B cell (primary cell): ENCODE data around the gene POLR2J. TPM values are rescaled to one million over a fixed set of nuclear protein-coding genes. Genes with fewer than 3 reads are reported as not detected.

Source experiments
- ATAC-seq: fragments of 200-7000 bp; cut with Tn5 transposase; one replicate; pipeline ENCODE4 v1.10.0; 2021; ENCODE audit warnings: low read depth, mild to moderate bottlenecking, moderate number of reproducible peaks, moderate library complexity
- CTCF ChIA-PET: fragments of 350-600 bp; sonication (Branson Sonifier 250); formaldehyde crosslinking; loops from one replicate; lab custom pipeline; 2021; ENCODE audit warnings: antibody characterized with exemption, inconsistent platforms; lab: Charles Lee
- POLR2A ChIA-PET: fragments of 350-600 bp; sonication (Branson Sonifier 250); formaldehyde crosslinking; loops from one replicate; lab custom pipeline; 2021; ENCODE audit warnings: antibody characterized with exemption; lab: Charles Lee
- DNase-seq: peaks from one replicate; pipeline ENCODE4 v3.0.0; 2013
- H2AFZ ChIP-seq: 2 replicates; pipeline ENCODE4 v1.6.1; 2012; ENCODE audit warnings: mild to moderate bottlenecking, low read depth, low read length; ENCODE audit not compliant: insufficient read depth, poor library complexity, severe bottlenecking
- H3K27ac ChIP-seq, 2 donors: 1 replicate in 1 of 2; 2 replicates in 1 of 2; pipeline ENCODE4 v1.5.1; 2012 to 2013; ENCODE audit warnings: low read length in 2 of 2, mild to moderate bottlenecking in 2 of 2, moderate library complexity in 1 of 2
- H3K27me3 ChIP-seq, 4 experiments: fragments of 200-600 bp in 1 of 4; sonication (generic) in 1 of 4; replicated peaks in 1 of 4; 1 replicate in 2 of 4; 2 replicates in 2 of 4; pipeline versions ENCODE4 v1.6.1 to v1.7.0; 2013 to 2016; ENCODE audit warnings: low read length in 3 of 4, mild to moderate bottlenecking in 2 of 4, mixed read lengths in 1 of 4, moderate library complexity in 1 of 4; ENCODE audit not compliant: insufficient read depth in 4 of 4, control insufficient read depth in 3 of 4; ENCODE audit errors: control extremely low read depth in 1 of 4
- H3K36me3 ChIP-seq, 2 experiments: replicated peaks in 1 of 2; 1 replicate in 1 of 2; 2 replicates in 1 of 2; pipeline versions ENCODE4 v1.6.1 to v1.7.1; 2013; ENCODE audit warnings: low read length in 1 of 2; ENCODE audit not compliant: insufficient read depth in 2 of 2, control insufficient read depth in 1 of 2; ENCODE audit errors: control extremely low read depth in 1 of 2, extremely low read depth in 1 of 2
- H3K4me1 ChIP-seq, 2 donors: fragments of 200-600 bp in 1 of 2; sonication (generic) in 1 of 2; 1 replicate in 1 of 2; 2 replicates in 1 of 2; pipeline versions ENCODE4 v1.5.1 to v1.6.1; 2013 to 2017; ENCODE audit warnings: low read length in 2 of 2; ENCODE audit not compliant: control insufficient read depth in 2 of 2, insufficient read depth in 2 of 2
- H3K4me2 ChIP-seq: replicated peaks from 2 replicates; pipeline ENCODE3; 2012; ENCODE audit warnings: mild to moderate bottlenecking, low read depth, low read length; ENCODE audit not compliant: poor library complexity, severe bottlenecking
- H3K4me3 ChIP-seq, 5 experiments: fragments of 200-600 bp in 1 of 5; sonication (generic) in 1 of 5; 1 replicate in 3 of 5; 2 replicates in 2 of 5; pipeline versions ENCODE4 v1.5.1 to v1.7.0; 2011 to 2016; ENCODE audit warnings: low read length in 4 of 5, mild to moderate bottlenecking in 4 of 5, low read depth in 2 of 5, control low read depth in 1 of 5, moderate library complexity in 1 of 5; ENCODE audit not compliant: insufficient read depth in 1 of 5; ENCODE audit errors: control extremely low read depth in 1 of 5, extremely low read depth in 1 of 5
- H3K79me2 ChIP-seq: fragments of 200-600 bp; sonication (generic); one replicate; pipeline ENCODE4 v1.6.0; 2016; ENCODE audit warnings: low read length; ENCODE audit not compliant: control insufficient read depth, insufficient read depth
- H3K9ac ChIP-seq: fragments of 200-600 bp; sonication (generic); 2 replicates; pipeline ENCODE4 v1.6.1; 2017; ENCODE audit warnings: mild to moderate bottlenecking, low read length, moderate library complexity
- H3K9me3 ChIP-seq, 3 donors: one replicate each; pipeline versions ENCODE4 v1.6.1 to v1.7.1; 2013; ENCODE audit warnings: low read length in 2 of 3; ENCODE audit not compliant: control insufficient read depth in 2 of 3, insufficient read depth in 1 of 3; ENCODE audit errors: control extremely low read depth in 1 of 3
- H4K20me1 ChIP-seq: 2 replicates; pipeline ENCODE4 v1.6.0; 2012; ENCODE audit warnings: mild to moderate bottlenecking, low read length; ENCODE audit not compliant: insufficient read depth, control insufficient read depth, poor library complexity, severe bottlenecking
- H3K27ac Mint-ChIP-seq: one replicate; pipeline ENCODE4 v1.8.0; 2021; ENCODE audit warnings: mixed read lengths
- H3K27me3 Mint-ChIP-seq: one replicate; pipeline ENCODE4 v1.8.0; 2021; ENCODE audit warnings: mixed read lengths
- H3K4me1 Mint-ChIP-seq: one replicate; pipeline ENCODE4 v1.8.0; 2021; ENCODE audit warnings: mixed read lengths
- H3K4me3 Mint-ChIP-seq: one replicate; pipeline ENCODE4 v1.8.0; 2021; ENCODE audit warnings: mixed read lengths
- H3K9me3 Mint-ChIP-seq: one replicate; pipeline ENCODE4 v1.8.0; 2022; ENCODE audit warnings: mixed read lengths; ENCODE audit not compliant: insufficient read depth
- EZH2 ChIP-seq: IDR thresholded peaks from 2 replicates; pipeline ENCODE4 v1.6.1; 2012; ENCODE audit warnings: borderline replicate concordance, low read depth, mild to moderate bottlenecking, moderate library complexity, low read length; ENCODE audit not compliant: insufficient read depth, poor library complexity, severe bottlenecking
- WGBS: methylation state at CpG from one replicate; pipeline ENCODE4 v1.1.5; 2013; ENCODE audit warnings: missing lambda C conversion rate; ENCODE audit not compliant: insufficient coverage; 5-methylcytosine and 5-hydroxymethylcytosine counted together
- intact Hi-C: fragments of 100-400 bp; cut with micrococcal nuclease; formaldehyde crosslinking; loops from one replicate; pipeline ENCODE4 v1.10.0; 2022
- polyA plus RNA-seq: library from polyadenylated mRNA; depleted of rRNA; stranded (reverse); fragments of >200 nt; gene quantifications from 2 replicates; pipeline ENCODE4 v1.2.3, GENCODE V29; 2012
- total RNA-seq, 2 donors: library from RNA; stranded (reverse); fragments of 120-200 nt in 1 of 2; gene quantifications; 1 replicate in 1 of 2; 2 replicates in 1 of 2; pipeline versions ENCODE4 v1.2.3 to v1.2.4, GENCODE V29; 2013 to 2022
- TF ChIP-seq, protein P1 (sequence below): fragments of 200-600 bp; IDR thresholded peaks from one replicate; pipeline ENCODE4 v1.8.0; 2022; ENCODE audit warnings: antibody characterized with exemption, mild to moderate bottlenecking

POLR2J gene
- total and polyA plus RNA-seq, 2 donors (not counting 1 experiment from before 2014, with no cell fraction given): 34.0 to 83.0 TPM

- POLR2A ChIA-PET: interaction anchor here (0.6 kb wide), 1 partner anchor 24 kb away, joined by 3 read pairs; no protein-coding TSS in a partner anchor
- no peak for ATAC-seq
- WGBS: 88% methylated on average over 23 of the region's 31 CpGs
- TF ChIP-seq EZH2: no peak
- TF ChIP-seq, protein P1, sequence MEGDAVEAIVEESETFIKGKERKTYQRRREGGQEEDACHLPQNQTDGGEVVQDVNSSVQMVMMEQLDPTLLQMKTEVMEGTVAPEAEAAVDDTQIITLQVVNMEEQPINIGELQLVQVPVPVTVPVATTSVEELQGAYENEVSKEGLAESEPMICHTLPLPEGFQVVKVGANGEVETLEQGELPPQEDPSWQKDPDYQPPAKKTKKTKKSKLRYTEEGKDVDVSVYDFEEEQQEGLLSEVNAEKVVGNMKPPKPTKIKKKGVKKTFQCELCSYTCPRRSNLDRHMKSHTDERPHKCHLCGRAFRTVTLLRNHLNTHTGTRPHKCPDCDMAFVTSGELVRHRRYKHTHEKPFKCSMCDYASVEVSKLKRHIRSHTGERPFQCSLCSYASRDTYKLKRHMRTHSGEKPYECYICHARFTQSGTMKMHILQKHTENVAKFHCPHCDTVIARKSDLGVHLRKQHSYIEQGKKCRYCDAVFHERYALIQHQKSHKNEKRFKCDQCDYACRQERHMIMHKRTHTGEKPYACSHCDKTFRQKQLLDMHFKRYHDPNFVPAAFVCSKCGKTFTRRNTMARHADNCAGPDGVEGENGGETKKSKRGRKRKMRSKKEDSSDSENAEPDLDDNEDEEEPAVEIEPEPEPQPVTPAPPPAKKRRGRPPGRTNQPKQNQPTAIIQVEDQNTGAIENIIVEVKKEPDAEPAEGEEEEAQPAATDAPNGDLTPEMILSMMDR: no peak
- H3K9ac ChIP-seq: no peak overlapping the region
- H3K79me2 ChIP-seq: peaks cover 6% of the 10 kb centered on the region
- intact Hi-C loops: no loop called here
- CTCF ChIA-PET: interaction anchor here (0.9 to 1.5 kb wide), 2 partner anchors 9 to 230 kb away, joined by 3 to 4 read pairs; no protein-coding TSS in a partner anchor
- H3K27ac ChIP-seq: no peak overlapping the region
- H3K4me2 ChIP-seq: no peak overlapping the region
- Mint-ChIP-seq H3K27me3 (no peaks in the 10 kb centered on the region), H3K27ac (peak overlapping the region; percentile 10), H3K4me1 (no peaks in the 10 kb centered on the region), H3K4me3 (no peak overlapping the region), H3K9me3 (no peaks in the 10 kb centered on the region)
- peaks cover 6% of the 10 kb centered on the region for H4K20me1 ChIP-seq
- H3K36me3 ChIP-seq: peaks cover 0 to 45% of the 10 kb centered on the region in 2 experiments
- no peak overlapping the region for H3K4me3 ChIP-seq
- H3K9me3 ChIP-seq: no peaks in the 10 kb centered on the region
- DNase-seq: no peak
- H3K27me3 ChIP-seq: no peaks in the 10 kb centered on the region
- no peaks in the 10 kb centered on the region for H3K4me1 ChIP-seq
- H2AFZ ChIP-seq: no peak overlapping the region
These were observed 6.3 kb downstream of the POLR2J start for GRCh38 chr7:102472126-102473041.

DNA sequence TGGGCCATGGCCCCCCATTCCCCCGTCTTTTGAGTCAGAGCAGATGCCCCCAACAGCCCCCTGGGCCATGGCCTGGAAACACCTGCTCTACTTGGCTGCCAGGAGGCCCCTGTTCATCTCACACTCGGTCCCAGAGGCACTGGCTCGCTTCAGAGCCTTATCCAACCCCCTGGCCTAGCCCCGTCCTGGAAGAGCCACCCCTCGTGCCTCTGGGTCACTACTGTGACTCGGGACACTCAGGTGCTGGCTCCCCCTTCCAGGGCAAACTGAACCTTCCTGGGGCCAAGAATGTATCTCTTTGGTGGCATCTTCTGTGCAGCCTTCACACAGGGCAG is 7.0 kb downstream of the POLR2J start:
- Mint-ChIP-seq H3K27ac (peak overlapping the region; percentile 10), H3K4me3 (no peak overlapping the region), H3K9me3 (no peaks in the 10 kb centered on the region), H3K27me3 (no peaks in the 10 kb centered on the region), H3K4me1 (peaks cover 1% of the 10 kb centered on the region)
- DNase-seq (no peak), ATAC-seq (no peak)
- no peak overlapping the region for H3K4me3 ChIP-seq
- H3K4me2 ChIP-seq: no peak overlapping the region
- H2AFZ ChIP-seq: no peak overlapping the region
- ChIA-PET CTCF (interaction anchor here (0.9 to 1.5 kb wide), 2 partner anchors 8 to 230 kb away, joined by 3 to 4 read pairs; no protein-coding TSS in a partner anchor), POLR2A (no interaction called here)
- WGBS: 91% methylated on average over 5 of the region's 6 CpGs
- H3K79me2 ChIP-seq: peaks cover 13% of the 10 kb centered on the region
- H3K9me3 ChIP-seq: no peaks in the 10 kb centered on the region
- peaks cover 2% of the 10 kb centered on the region in 2 donors for H3K4me1 ChIP-seq
- TF ChIP-seq EZH2: no peak
- TF ChIP-seq, protein P1: no peak
- H3K27ac ChIP-seq: no peak overlapping the region
- H3K9ac ChIP-seq: no peak overlapping the region
- peaks cover 6% of the 10 kb centered on the region for H4K20me1 ChIP-seq
- peaks cover 0 to 45% of the 10 kb centered on the region in 2 experiments for H3K36me3 ChIP-seq
- no peaks in the 10 kb centered on the region for H3K27me3 ChIP-seq
- intact Hi-C loops: no loop called here
